M059J (cell line): ENCODE measurements around the gene TAF1B. TPM values are rescaled to one million over a fixed set of nuclear protein-coding genes. Genes with fewer than 3 reads are reported as not detected.

Experiments used
- DNase-seq: peaks from one replicate; pipeline ENCODE4 v3.0.0-alpha.2; 2012; ENCODE audit warnings: low read depth
- total RNA-seq: library from RNA; depleted of rRNA; stranded (reverse); fragments of >200 nt; shearing (Covaris generic); gene quantifications from 2 replicates; pipeline ENCODE4 v1.2.3, GENCODE V29; 2014; rRNA removed

TAF1B gene
- 15.1 and 30.3 TPM in 2 replicates for total RNA-seq

- DNase-seq, result peak; percentile 94
Measured at GRCh38 chr2:9843229-9844035, at the start of gene TAF1B. TAF1B (plus strand) TSS chr2:9843474; CDS start chr2:9843542, 68 bp downstream.

GRCh38 chr2:9793918-9794717, 49.2 kb upstream of the TAF1B start:
- DNase-seq, result no peak

GRCh38 chr2:9795071-9795470, 48.2 kb upstream of the TAF1B start:
- DNase-seq, result no peak

GRCh38 chr2:9796056-9797010, 46.9 kb upstream of the TAF1B start:
- DNase-seq, result no peak

GRCh38 chr2:9797086-9797485, 46.2 kb upstream of the TAF1B start:
- no peak for DNase-seq

GRCh38 chr2:9797681-9798556, 45.4 kb upstream of the TAF1B start:
- DNase-seq, result no peak

GRCh38 chr2:9799011-9799596, 44.2 kb upstream of the TAF1B start:
- DNase-seq, result no peak

GRCh38 chr2:9799729-9800632, 43.3 kb upstream of the TAF1B start:
- DNase-seq, result peak; percentile 76

- no peak for DNase-seq
Measured at GRCh38 chr2:9800639-9800974, 42.7 kb upstream of the TAF1B start.

- peak; percentile 69 for DNase-seq
Measured at GRCh38 chr2:9800975-9801726, 42.1 kb upstream of the TAF1B start.

GRCh38 chr2:9802576-9802993, 40.7 kb upstream of the TAF1B start:
- DNase-seq, result no peak

- peak; percentile 30 for DNase-seq
Measured at GRCh38 chr2:9803023-9803805, 40.1 kb upstream of the TAF1B start.

- DNase-seq, result no peak
Measured at GRCh38 chr2:9805435-9806297, 37.6 kb upstream of the TAF1B start.

GRCh38 chr2:9806298-9806610, 37.0 kb upstream of the TAF1B start:
- no peak for DNase-seq

- DNase-seq, result no peak
Measured at GRCh38 chr2:9806656-9807055, 36.6 kb upstream of the TAF1B start.

- no peak for DNase-seq
Measured at GRCh38 chr2:9807056-9807455, 36.2 kb upstream of the TAF1B start.
